SU-DHL-6 (cell line): ENCODE results near the gene TTI1.

ENCODE experiments used
- EZH2phosphoT487 ChIP-seq: fragments of 200-600 bp; sonication (generic), shearing (Covaris generic); conservative IDR thresholded peaks from 2 replicates; pipeline ENCODE4 v1.6.1; 2018; ENCODE audit warnings: mild to moderate bottlenecking, antibody characterized with exemption, low read length, moderate library complexity, mixed read lengths
- TF ChIP-seq, protein P1 (sequence below): fragments of 200-600 bp; sonication (generic); IDR thresholded peaks from one replicate; pipeline ENCODE4 v1.5.1; 2017; ENCODE audit warnings: antibody characterized with exemption, mild to moderate bottlenecking, low read length, moderate library complexity; ENCODE audit not compliant: insufficient read depth, poor library complexity, severe bottlenecking

DNA sequence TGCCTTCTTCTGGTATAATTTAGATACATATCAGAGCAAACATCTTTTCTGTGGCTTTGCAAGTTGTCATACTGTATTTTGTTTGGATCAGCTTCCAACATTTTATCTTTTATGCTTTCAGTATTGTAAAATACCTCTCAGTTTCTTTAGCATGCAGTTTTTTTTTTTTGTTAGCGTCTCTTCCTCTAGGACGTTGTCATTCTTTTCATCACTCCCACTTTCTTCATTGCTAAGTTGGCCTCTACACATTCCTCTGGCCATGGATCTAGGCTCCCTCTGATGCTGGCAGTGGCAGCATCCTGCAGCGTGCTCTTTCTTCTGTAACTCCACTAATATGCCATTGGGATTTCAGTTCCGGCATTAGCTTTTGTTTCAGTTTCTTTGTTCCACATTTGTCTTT lies 22.0 kb upstream of the TTI1 start:
- TF ChIP-seq, protein P1, sequence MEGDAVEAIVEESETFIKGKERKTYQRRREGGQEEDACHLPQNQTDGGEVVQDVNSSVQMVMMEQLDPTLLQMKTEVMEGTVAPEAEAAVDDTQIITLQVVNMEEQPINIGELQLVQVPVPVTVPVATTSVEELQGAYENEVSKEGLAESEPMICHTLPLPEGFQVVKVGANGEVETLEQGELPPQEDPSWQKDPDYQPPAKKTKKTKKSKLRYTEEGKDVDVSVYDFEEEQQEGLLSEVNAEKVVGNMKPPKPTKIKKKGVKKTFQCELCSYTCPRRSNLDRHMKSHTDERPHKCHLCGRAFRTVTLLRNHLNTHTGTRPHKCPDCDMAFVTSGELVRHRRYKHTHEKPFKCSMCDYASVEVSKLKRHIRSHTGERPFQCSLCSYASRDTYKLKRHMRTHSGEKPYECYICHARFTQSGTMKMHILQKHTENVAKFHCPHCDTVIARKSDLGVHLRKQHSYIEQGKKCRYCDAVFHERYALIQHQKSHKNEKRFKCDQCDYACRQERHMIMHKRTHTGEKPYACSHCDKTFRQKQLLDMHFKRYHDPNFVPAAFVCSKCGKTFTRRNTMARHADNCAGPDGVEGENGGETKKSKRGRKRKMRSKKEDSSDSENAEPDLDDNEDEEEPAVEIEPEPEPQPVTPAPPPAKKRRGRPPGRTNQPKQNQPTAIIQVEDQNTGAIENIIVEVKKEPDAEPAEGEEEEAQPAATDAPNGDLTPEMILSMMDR: no peak
- no peak for TF ChIP-seq EZH2phosphoT487
